GM19035 (cell line): Measurements from ENCODE around the gene APOBEC3A.
A peak's percentile ranks its signal among the peaks of the same experiment; 100 is the strongest.
"Not testable (repeated sequence)": the region's sequence is repeated elsewhere in the genome, so short reads cannot be mapped to it uniquely, and the experiment has no call there.

Source experiments
- ATAC-seq: cut with Tn5 transposase; IDR thresholded peaks from one replicate; pipeline ENCODE4 v1.9.1; 2021; ENCODE audit not compliant: unreplicated experiment

Gene APOBEC3A

GRCh38 chr22:38977289-38977688 lies 19.9 kb downstream of the APOBEC3A start:
- ATAC-seq: not testable (repeated sequence)

- not testable (repeated sequence) for ATAC-seq
Measured at GRCh38 chr22:38980587-38980986, 23.2 kb downstream of the APOBEC3A start.

GRCh38 chr22:38981005-38981991 lies 23.9 kb downstream of the APOBEC3A start:
- no peak for ATAC-seq

- ATAC-seq: peak; percentile 51
Measured at GRCh38 chr22:38981992-38982927, 24.9 kb downstream of the APOBEC3A start, which contains the start of gene APOBEC3B. TSS of gene APOBEC3B (plus strand) at chr22:38982347. CDS start at chr22:38982454, 107 bp downstream.

- ATAC-seq: no peak
Measured at GRCh38 chr22:38984224-38984623, 26.8 kb downstream of the APOBEC3A start.

- ATAC-seq: peak; percentile 69
Measured at GRCh38 chr22:38984784-38985757, 27.7 kb downstream of the APOBEC3A start.

GRCh38 chr22:38986629-38987028 lies 29.2 kb downstream of the APOBEC3A start:
- ATAC-seq: no peak

GRCh38 chr22:38987171-38987895 lies 29.9 kb downstream of the APOBEC3A start:
- ATAC-seq: no peak

GRCh38 chr22:38989466-38989865 lies 32.1 kb downstream of the APOBEC3A start:
- ATAC-seq: no peak

GRCh38 chr22:38992871-38993371 lies 35.5 kb downstream of the APOBEC3A start:
- ATAC-seq: not testable (repeated sequence)

GRCh38 chr22:38996105-38996504 lies 38.7 kb downstream of the APOBEC3A start:
- no peak for ATAC-seq

GRCh38 chr22:38997518-38997917 lies 40.1 kb downstream of the APOBEC3A start:
- no peak for ATAC-seq

GRCh38 chr22:39003165-39003638 lies 45.8 kb downstream of the APOBEC3A start:
- peak; percentile 64 for ATAC-seq

GRCh38 chr22:39007177-39007576 lies 49.8 kb downstream of the APOBEC3A start:
- ATAC-seq: no peak

GRCh38 chr22:39008271-39008850 lies 51.0 kb downstream of the APOBEC3A start:
- ATAC-seq: not testable (repeated sequence)

- no peak for ATAC-seq
Measured at GRCh38 chr22:39010946-39011345, 53.5 kb downstream of the APOBEC3A start.
